A204.1 (cell line): ENCODE results near the gene ADAM19.

Experiments
- FAIRE-seq: peaks from 2 replicates; lab custom pipeline; 2012; peaks lifted over from hg19 to GRCh38; lab: Jason Lieb, UNC

Gene ADAM19

GRCh38 chr5:157562111-157562581 is 13.4 kb downstream of the ADAM19 start:
- no peak for FAIRE-seq

GRCh38 chr5:157561110-157561509 is 14.5 kb downstream of the ADAM19 start:
- no peak for FAIRE-seq

GRCh38 chr5:157559301-157559700 is 16.3 kb downstream of the ADAM19 start:
- FAIRE-seq, result no peak

GRCh38 chr5:157558681-157559080 is 16.9 kb downstream of the ADAM19 start:
- no peak for FAIRE-seq

- FAIRE-seq, result no peak
Observed at GRCh38 chr5:157558041-157558595, 17.5 kb downstream of the ADAM19 start.

GRCh38 chr5:157556615-157557418 is 18.8 kb downstream of the ADAM19 start:
- no peak for FAIRE-seq

- FAIRE-seq, result no peak
Observed at GRCh38 chr5:157555037-157555640, 20.4 kb downstream of the ADAM19 start.

- no peak for FAIRE-seq
Observed at GRCh38 chr5:157554179-157555036, 21.2 kb downstream of the ADAM19 start.

- FAIRE-seq, result no peak
Observed at GRCh38 chr5:157552650-157553049, 22.9 kb downstream of the ADAM19 start.

GRCh38 chr5:157550663-157551062 is 24.9 kb downstream of the ADAM19 start:
- FAIRE-seq, result no peak

GRCh38 chr5:157549954-157550549 is 25.5 kb downstream of the ADAM19 start:
- FAIRE-seq, result no peak

GRCh38 chr5:157549283-157549629 is 26.3 kb downstream of the ADAM19 start:
- no peak for FAIRE-seq

GRCh38 chr5:157548513-157549282 is 26.9 kb downstream of the ADAM19 start:
- no peak for FAIRE-seq

- no peak for FAIRE-seq
Observed at GRCh38 chr5:157547941-157548512, 27.5 kb downstream of the ADAM19 start.

GRCh38 chr5:157546456-157547100 is 29.0 kb downstream of the ADAM19 start:
- no peak for FAIRE-seq

- FAIRE-seq, result no peak
Observed at GRCh38 chr5:157545610-157546310, 29.8 kb downstream of the ADAM19 start.

- no peak for FAIRE-seq
Observed at GRCh38 chr5:157544623-157544989, 31.0 kb downstream of the ADAM19 start.

- no peak for FAIRE-seq
Observed at GRCh38 chr5:157543825-157544622, 31.6 kb downstream of the ADAM19 start.
